HG03066 (cell line): ENCODE measurements around the gene SHMT1.
"Not testable (repeated sequence)": the region's sequence is repeated elsewhere in the genome, so short reads cannot be mapped to it uniquely, and the experiment has no call there.

Experiments used
- ATAC-seq: cut with Tn5 transposase; IDR thresholded peaks from one replicate; pipeline ENCODE4 v1.9.1; 2021; ENCODE audit warnings: low read depth; ENCODE audit not compliant: unreplicated experiment

SHMT1 gene

DNA sequence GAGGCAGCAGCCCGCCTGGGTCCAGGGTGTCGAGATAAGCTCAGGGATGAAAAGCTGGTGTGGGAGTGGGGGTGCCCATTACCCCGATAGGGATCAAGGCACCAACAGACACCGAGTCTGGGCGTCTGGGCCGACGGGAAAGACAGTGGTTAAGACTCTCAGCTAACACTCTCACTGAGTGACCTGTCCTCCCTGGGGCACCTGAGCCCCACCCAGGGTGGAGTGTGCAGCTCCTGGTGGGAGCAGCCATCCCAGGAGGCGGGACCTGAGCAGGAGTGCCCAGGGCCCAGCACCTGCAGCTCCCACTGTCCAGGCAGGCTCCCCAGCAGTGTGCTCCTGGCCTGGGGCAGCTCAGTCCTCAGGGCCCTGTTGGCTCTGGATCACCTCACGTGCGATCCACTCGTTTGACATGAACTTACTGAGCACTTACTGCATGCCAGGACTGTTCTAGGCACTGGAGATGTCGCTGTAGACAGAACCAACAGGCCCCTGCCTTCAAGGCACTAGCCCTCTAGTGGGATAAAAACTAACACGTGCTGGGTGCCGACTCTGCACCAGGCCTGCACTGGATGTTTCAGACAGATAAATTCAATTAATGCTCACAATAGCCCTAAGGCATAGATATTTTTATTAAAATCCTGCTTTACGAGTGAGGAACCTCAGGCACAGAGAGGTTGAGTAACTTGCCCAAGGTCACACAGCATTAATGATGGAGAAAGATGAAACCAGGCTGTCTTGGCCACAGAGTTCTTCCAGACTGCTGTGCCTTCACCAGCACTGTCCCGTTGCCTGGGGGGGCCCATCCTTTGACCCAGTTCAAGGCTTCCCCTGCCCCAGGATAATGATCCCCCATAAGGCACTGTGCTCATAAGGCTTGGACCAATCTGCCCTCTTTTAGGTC lies 16.1 kb upstream of the SHMT1 start:
- ATAC-seq = no peak

DNA sequence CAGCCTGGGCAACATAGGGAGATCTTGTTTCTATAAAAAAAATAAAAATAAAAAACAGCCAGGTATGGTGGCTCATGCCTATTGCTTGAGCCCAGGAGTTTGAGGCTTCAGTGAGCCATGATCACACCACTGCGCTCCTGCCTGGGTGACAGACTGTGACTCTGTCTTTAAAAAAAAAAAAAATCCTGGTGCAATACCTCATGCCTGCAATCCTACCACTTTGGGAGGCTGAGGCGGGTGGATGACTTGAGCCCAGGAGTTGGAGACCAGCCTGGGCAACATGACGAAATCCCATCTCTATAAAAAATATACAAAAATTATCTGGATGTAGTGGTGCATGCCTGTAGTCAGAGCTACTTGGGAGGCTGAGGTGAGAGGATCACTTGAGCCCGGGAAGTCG lies 15.3 kb upstream of the SHMT1 start:
- ATAC-seq = not testable (repeated sequence)

- ATAC-seq = no peak
Observed at GRCh38 chr17:18378205-18378505, 14.8 kb upstream of the SHMT1 start.

DNA sequence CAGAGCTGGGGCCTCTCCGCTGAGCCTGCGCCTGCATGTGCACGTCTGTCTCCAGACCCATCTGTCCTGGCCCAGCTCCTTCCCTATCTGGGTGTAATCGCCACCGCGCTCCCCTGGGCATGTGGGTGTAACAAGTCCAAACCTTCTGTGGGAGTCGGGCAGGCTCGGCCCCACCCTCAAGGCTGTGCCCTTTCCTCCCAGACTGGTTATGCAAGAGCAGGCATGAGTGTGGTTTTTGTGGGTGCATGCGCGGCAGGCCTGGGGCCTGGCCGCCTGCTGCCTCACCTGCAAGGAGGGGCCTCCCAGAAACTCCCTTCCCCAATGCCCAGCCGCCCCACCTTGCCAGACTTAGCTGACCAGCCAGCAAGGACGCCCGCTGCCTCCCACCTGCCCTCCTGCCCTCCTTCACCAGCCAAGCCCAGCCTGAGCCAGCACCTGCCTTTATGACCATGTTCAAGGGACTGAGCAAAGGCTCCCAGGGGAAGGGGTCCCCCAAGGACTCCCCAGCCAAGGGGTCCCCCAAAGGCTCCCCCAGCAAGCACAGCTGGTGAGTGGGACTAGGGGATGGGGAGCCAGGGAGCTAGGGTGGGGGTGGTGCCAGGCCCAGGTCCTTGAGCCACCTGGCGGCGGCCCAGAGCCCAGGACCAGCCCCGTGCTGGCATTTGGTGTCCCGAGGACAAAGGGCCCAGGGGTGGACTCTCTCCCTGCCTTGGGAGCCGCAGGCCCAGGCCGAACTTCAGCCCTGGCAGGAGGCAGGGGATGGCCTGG lies 14.3 kb upstream of the SHMT1 start, which contains the start of gene EVPLL:
Gene EVPLL (plus strand): TSS at position 342 of the 768 bp plus-strand sequence. CDS start 3,160 bp downstream, outside the sequence.
- ATAC-seq = no peak

DNA sequence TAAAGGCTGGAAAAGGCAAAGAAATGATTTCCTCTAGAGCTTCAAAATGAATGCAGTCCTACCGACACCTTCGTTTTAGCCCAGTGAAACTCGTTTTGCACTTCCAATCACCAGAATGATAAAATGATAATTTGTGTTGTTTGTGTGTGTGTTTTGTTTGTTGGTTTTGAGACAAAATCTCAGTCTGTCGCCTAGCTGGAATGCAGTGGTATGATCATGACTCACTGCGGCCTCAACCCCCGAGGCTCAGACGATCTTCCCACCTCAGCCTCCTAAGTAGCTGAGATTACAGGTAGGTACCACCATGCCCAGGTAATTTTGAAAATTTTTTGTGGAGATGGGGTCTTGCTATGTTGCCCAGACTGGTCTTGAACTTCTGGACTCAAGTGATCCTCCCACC lies 10.9 kb upstream of the SHMT1 start:
- ATAC-seq = no peak

GRCh38 chr17:18373181-18373580 lies 9.8 kb upstream of the SHMT1 start:
- ATAC-seq = not testable (repeated sequence)

DNA sequence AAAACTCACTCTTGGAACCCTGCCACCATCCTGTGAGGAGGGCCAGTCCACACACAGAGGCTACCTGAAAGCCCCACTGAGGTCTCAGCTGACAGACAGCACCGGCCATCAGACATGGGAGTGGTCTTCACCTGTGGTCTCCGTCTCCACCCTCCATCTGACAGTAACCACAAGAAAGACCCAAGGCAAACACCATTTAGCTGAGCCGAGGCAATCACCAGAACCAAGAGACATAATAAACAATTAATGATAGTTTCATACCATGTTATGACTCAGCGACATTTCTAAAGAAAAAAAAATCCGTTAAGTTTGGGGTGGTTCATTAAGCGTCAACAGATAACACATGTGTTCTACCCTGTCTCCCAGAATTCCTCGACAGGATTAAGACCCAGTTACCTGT lies 8.1 kb upstream of the SHMT1 start:
- ATAC-seq = no peak

- no peak for ATAC-seq
Observed at GRCh38 chr17:18370761-18371160, 7.4 kb upstream of the SHMT1 start.

GRCh38 chr17:18368946-18369345 lies 5.6 kb upstream of the SHMT1 start:
- ATAC-seq = no peak

DNA sequence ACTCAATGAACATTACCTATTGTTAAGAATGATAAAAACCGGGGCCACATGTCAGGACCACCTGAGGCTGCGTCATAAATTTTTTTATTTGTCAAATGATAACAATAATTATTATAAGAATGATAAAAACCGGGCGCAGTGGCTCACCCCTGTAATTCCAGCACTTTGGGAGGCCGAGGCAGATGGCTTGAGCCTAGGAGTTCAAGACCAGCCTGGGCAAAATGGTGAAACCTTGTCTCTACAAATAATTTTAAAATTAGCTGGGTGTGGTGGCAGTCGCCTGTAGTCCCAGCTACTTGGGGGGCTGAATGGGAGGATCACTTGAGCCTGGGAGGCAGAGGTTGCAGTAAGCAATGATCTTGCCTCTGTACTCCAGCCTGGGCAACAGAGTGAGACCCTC lies 816 bp upstream of the SHMT1 start:
- ATAC-seq = no peak

DNA sequence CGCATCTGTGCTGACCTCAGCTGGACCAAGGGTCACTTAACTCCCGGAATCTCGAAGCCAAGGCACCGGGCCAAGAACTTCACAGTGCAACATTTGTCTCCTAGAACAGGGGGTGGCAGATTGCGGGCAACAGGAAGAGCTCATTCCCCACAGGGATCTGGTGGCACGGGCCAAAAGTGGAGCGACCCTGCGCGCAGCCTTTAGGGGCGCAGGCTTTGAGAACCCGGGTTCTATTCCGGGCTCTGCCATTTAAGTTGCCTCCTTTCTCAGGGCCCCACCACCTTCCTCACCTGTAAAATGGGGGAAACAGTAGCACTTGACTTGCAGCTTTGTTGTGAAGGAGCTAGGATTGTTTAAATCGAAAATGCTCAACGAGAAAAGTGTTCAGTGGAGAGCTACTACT lies 651 bp downstream of the SHMT1 start:
- no peak for ATAC-seq

- no peak for ATAC-seq
Observed at GRCh38 chr17:18361837-18362697, 1.3 kb downstream of the SHMT1 start.

- no peak for ATAC-seq
Observed at GRCh38 chr17:18360518-18360917, 2.8 kb downstream of the SHMT1 start.

DNA sequence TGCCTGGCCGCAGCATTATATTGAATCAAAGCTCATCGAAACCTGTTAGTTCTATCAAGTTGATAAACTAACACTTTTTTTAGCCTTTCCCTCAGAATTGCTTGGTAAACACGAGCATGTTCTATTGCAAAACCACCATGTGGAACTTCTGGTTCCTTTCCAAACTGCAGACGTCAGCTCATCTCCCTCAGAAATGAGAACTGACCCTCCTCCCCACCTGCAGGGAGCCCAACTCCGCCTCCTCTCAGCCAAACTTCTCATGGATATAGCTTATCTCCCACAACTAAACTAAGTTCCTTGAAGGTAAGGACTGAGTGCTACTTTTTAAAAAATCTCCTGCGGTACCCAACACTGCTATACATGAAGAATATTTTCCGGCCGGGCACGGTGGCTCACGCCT lies 6.7 kb downstream of the SHMT1 start:
- no peak for ATAC-seq

- no peak for ATAC-seq
Observed at GRCh38 chr17:18353541-18353940, 9.8 kb downstream of the SHMT1 start.

DNA sequence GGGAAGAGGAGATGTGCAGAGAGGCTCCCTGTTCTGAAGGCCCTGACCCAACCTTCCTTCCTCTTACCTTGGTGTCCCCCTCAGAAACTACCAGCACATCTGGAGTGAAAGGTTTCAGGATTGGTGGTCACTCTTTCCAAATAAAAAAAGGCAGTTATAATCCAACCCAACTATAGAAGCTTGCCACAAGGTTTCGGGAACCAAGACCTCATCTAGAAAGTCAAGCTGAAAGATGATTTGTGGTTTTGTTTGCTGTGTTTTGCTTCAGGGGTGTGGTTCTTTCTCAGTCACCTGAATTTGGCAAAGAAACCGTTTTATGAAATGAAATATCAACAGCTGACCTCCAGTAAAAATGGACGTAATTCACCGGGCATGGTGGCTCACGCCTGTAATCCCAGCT lies 19.3 kb downstream of the SHMT1 start:
- no peak for ATAC-seq

DNA sequence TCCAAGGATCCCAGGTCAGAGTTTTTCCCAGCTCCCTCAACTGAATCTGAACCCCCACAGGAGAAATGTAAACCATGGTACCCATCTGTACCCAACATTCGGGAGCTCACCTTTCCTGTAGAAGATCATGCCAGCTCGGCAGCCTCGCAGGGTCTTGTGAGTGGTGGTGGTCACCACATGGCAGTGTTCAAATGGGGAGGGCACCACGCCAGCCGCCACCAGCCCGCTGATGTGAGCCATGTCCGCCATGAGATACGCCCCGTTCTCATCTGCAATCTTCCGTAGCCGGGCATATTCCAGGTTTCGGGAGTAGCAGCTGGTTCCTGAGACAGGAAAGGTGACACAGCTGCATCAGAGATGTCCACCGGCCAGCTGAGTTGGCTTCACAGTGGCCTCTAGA lies 23.4 kb downstream of the SHMT1 start:
- ATAC-seq = no peak

GRCh38 chr17:18338158-18338557 lies 25.2 kb downstream of the SHMT1 start:
- not testable (repeated sequence) for ATAC-seq

DNA sequence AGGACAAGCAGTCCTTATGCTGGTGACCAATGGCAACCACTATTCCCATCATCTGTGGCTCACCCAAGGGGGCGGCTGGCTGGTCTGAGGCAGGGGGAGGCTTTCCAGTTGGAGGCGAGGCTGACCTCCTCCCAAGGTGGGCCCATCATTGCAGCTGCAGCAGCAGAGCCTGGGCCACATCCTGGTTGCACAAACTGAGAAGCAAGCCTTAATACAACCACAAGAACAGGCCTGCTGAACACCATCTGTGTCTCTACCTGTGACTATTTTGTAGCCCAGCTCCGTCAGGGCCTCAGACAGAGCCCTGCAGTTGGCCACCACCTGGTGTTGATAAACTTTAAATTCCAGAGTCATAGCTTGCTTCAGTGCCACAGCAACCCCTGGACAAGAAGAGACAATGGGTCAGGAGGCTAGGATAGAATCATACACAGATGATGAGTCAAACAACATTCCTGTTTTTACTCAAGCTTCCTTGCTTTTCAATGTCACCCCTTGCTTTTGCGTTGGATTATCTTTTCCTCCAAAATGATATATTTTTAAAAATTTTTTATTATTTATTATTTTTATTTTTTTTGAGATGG lies 30.4 kb downstream of the SHMT1 start:
- no peak for ATAC-seq

GRCh38 chr17:18331879-18332278 lies 31.5 kb downstream of the SHMT1 start:
- ATAC-seq = no peak
